Stomach smooth muscle (tissue), 2 donors: ENCODE measurements around the gene ZNF277.

Source experiments
- H3K27ac ChIP-seq: one replicate; pipeline ENCODE4 v1.7.0; 2013; ENCODE audit warnings: mild to moderate bottlenecking, low read length, inconsistent platforms
- H3K27me3 ChIP-seq, 2 donors: one replicate each; pipeline ENCODE4 v1.7.0; 2013; ENCODE audit warnings: low read length in 2 of 2; ENCODE audit not compliant: insufficient read depth in 2 of 2, control insufficient read depth in 1 of 2
- H3K36me3 ChIP-seq, 2 donors: one replicate each; pipeline ENCODE4 v1.7.0; 2013; ENCODE audit warnings: low read length in 2 of 2; ENCODE audit not compliant: control insufficient read depth in 2 of 2, insufficient read depth in 2 of 2
- H3K4me1 ChIP-seq: one replicate; pipeline ENCODE4 v1.7.0; 2013; ENCODE audit warnings: low read length; ENCODE audit not compliant: control insufficient read depth, insufficient read depth
- H3K4me3 ChIP-seq, 2 donors: one replicate each; pipeline ENCODE4 v1.7.0; 2013; ENCODE audit warnings: low read length in 2 of 2
- H3K9ac ChIP-seq, 2 donors: one replicate each; pipeline ENCODE4 v1.7.0; 2013; ENCODE audit warnings: low read length in 2 of 2, mild to moderate bottlenecking in 1 of 2
- H3K9me3 ChIP-seq, 2 donors: one replicate each; pipeline ENCODE4 v1.7.0; 2013; ENCODE audit warnings: low read length in 2 of 2; ENCODE audit not compliant: control insufficient read depth in 2 of 2
- donor health status: healthy.
- donor health status: Pancreatic carcinoma.

ZNF277 gene

GRCh38 chr7:112254709-112255387, 48.4 kb downstream of the ZNF277 start:
- Histone ChIP-seq H3K27me3 (no peaks in the 10 kb centered on the region), H3K9me3 (no peaks in the 10 kb centered on the region), H3K27ac (no peak overlapping the region), H3K4me1 (no peaks in the 10 kb centered on the region), H3K36me3 (no peaks in the 10 kb centered on the region), H3K9ac (no peak overlapping the region), H3K4me3 (no peak overlapping the region)

- Histone ChIP-seq H3K4me1 (no peaks in the 10 kb centered on the region), H3K27ac (no peak overlapping the region), H3K9me3 (no peaks in the 10 kb centered on the region), H3K4me3 (no peak overlapping the region), H3K36me3 (no peaks in the 10 kb centered on the region), H3K9ac (no peak overlapping the region), H3K27me3 (no peaks in the 10 kb centered on the region)
These were observed 48.9 kb downstream of the ZNF277 start for GRCh38 chr7:112255388-112255720.

GRCh38 chr7:112257073-112257472, 50.6 kb downstream of the ZNF277 start:
- no peaks in the 10 kb centered on the region for H3K9me3 ChIP-seq
- H3K36me3 ChIP-seq: no peaks in the 10 kb centered on the region
- no peak overlapping the region for H3K9ac ChIP-seq
- H3K4me1 ChIP-seq: no peaks in the 10 kb centered on the region
- H3K27ac ChIP-seq: no peak overlapping the region
- H3K27me3 ChIP-seq: no peaks in the 10 kb centered on the region
- no peak overlapping the region for H3K4me3 ChIP-seq

GRCh38 chr7:112260911-112261310, 54.4 kb downstream of the ZNF277 start:
- Histone ChIP-seq H3K4me3 (no peak overlapping the region), H3K9ac (no peak overlapping the region), H3K36me3 (no peaks in the 10 kb centered on the region), H3K4me1 (peaks cover 3% of the 10 kb centered on the region), H3K9me3 (no peaks in the 10 kb centered on the region), H3K27ac (no peak overlapping the region), H3K27me3 (no peaks in the 10 kb centered on the region)

GRCh38 chr7:112262036-112262435, 55.5 kb downstream of the ZNF277 start:
- Histone ChIP-seq H3K36me3 (no peaks in the 10 kb centered on the region), H3K4me3 (no peak overlapping the region), H3K9me3 (no peaks in the 10 kb centered on the region), H3K27ac (no peak overlapping the region), H3K4me1 (peaks cover 3% of the 10 kb centered on the region), H3K27me3 (no peaks in the 10 kb centered on the region), H3K9ac (no peak overlapping the region)

- Histone ChIP-seq H3K27me3 (no peaks in the 10 kb centered on the region), H3K36me3 (no peaks in the 10 kb centered on the region), H3K9ac (no peak overlapping the region), H3K4me1 (peaks cover 3% of the 10 kb centered on the region), H3K4me3 (peak overlapping the region in 1 of 2 donors; percentile 9), H3K9me3 (no peaks in the 10 kb centered on the region), H3K27ac (no peak overlapping the region)
These were observed 56.5 kb downstream of the ZNF277 start for GRCh38 chr7:112262855-112263487.

- H3K27me3 ChIP-seq: no peaks in the 10 kb centered on the region
- H3K9me3 ChIP-seq: no peaks in the 10 kb centered on the region
- H3K36me3 ChIP-seq: no peaks in the 10 kb centered on the region
- peaks cover 3% of the 10 kb centered on the region for H3K4me1 ChIP-seq
- no peak overlapping the region for H3K4me3 ChIP-seq
- H3K27ac ChIP-seq: no peak overlapping the region
- H3K9ac ChIP-seq: no peak overlapping the region
These were observed 57.0 kb downstream of the ZNF277 start for GRCh38 chr7:112263519-112263918.

GRCh38 chr7:112266141-112266540, 59.6 kb downstream of the ZNF277 start:
- Histone ChIP-seq H3K9ac (no peak overlapping the region), H3K4me3 (no peak overlapping the region), H3K36me3 (no peaks in the 10 kb centered on the region), H3K9me3 (no peaks in the 10 kb centered on the region), H3K27me3 (no peaks in the 10 kb centered on the region), H3K4me1 (peaks cover 3% of the 10 kb centered on the region), H3K27ac (no peak overlapping the region)

GRCh38 chr7:112266595-112267270, 60.2 kb downstream of the ZNF277 start:
- Histone ChIP-seq H3K9ac (no peak overlapping the region), H3K27me3 (no peaks in the 10 kb centered on the region), H3K27ac (no peak overlapping the region), H3K4me1 (peaks cover 3% of the 10 kb centered on the region), H3K9me3 (no peaks in the 10 kb centered on the region), H3K36me3 (no peaks in the 10 kb centered on the region), H3K4me3 (no peak overlapping the region)

GRCh38 chr7:112267944-112268691, 61.6 kb downstream of the ZNF277 start:
- Histone ChIP-seq H3K27ac (no peak overlapping the region), H3K4me3 (no peak overlapping the region), H3K36me3 (no peaks in the 10 kb centered on the region), H3K9me3 (no peaks in the 10 kb centered on the region), H3K9ac (no peak overlapping the region), H3K4me1 (peaks cover 3% of the 10 kb centered on the region), H3K27me3 (no peaks in the 10 kb centered on the region)
